HAP-1 (cell line): ENCODE measurements around the gene ALS2.
A peak's percentile ranks its signal among the peaks of the same experiment; 100 is the strongest.
"Not testable (repeated sequence)": the region's sequence is repeated elsewhere in the genome, so short reads cannot be mapped to it uniquely, and the experiment has no call there.

Experiments used
- DNase-seq, 2 experiments: peaks; one replicate each; pipeline ENCODE4 v3.0.0-alpha.2; 2016 to 2020; ENCODE audit warnings: low spot score in 2 of 2
- H3K27me3 ChIP-seq: fragments of 250-450 bp; sonication (Bioruptor Pico); 2 replicates; pipeline ENCODE4 v1.5.1; 2020; ENCODE audit warnings: low read depth, mild to moderate bottlenecking, moderate library complexity
- H3K36me3 ChIP-seq: fragments of 250-450 bp; sonication (Bioruptor Pico); replicated peaks from 2 replicates; pipeline ENCODE4 v1.5.1; 2020; ENCODE audit warnings: mild to moderate bottlenecking
- H3K4me1 ChIP-seq: fragments of 250-450 bp; sonication (Bioruptor Pico); 2 replicates; pipeline ENCODE4 v1.5.1; 2020; ENCODE audit warnings: mild to moderate bottlenecking
- H3K4me3 ChIP-seq: fragments of 250-450 bp; sonication (Bioruptor Pico); 2 replicates; pipeline ENCODE4 v1.5.1; 2020; ENCODE audit warnings: mild to moderate bottlenecking, moderate library complexity
- H3K9me3 ChIP-seq: fragments of 250-450 bp; sonication (Bioruptor Pico); 2 replicates; pipeline ENCODE4 v1.5.1; 2020; ENCODE audit warnings: mild to moderate bottlenecking, moderate library complexity
- in situ Hi-C: fragments of 300-500 bp; cut with MboI; formaldehyde crosslinking; loops from 3 replicates; pipeline ENCODE4 v1.14.3; 2020; ENCODE audit warnings: low sequenced_read_pairs, inconsistent platforms, mixed read lengths

ALS2 gene

GRCh38 chr2:201780674-201781493 lies at the start of gene ALS2:
ALS2 (minus strand) TSS chr2:201780933; CDS start chr2:201768885, 12,048 bp downstream.
- peak; percentile 93 to 98 for DNase-seq
- H3K27me3 ChIP-seq = no peaks in the 10 kb centered on the region
- peaks cover 27% of the 10 kb centered on the region for H3K4me1 ChIP-seq
- no peaks in the 10 kb centered on the region for H3K9me3 ChIP-seq
- peak within 1 kb of the TSS; percentile 77 for H3K4me3 ChIP-seq
- in situ Hi-C loops = loop anchor here (25.0 kb wide), 1 partner anchor 406 kb away; no protein-coding TSS in a partner anchor
- H3K36me3 ChIP-seq = no peaks in the 10 kb centered on the region

DNA sequence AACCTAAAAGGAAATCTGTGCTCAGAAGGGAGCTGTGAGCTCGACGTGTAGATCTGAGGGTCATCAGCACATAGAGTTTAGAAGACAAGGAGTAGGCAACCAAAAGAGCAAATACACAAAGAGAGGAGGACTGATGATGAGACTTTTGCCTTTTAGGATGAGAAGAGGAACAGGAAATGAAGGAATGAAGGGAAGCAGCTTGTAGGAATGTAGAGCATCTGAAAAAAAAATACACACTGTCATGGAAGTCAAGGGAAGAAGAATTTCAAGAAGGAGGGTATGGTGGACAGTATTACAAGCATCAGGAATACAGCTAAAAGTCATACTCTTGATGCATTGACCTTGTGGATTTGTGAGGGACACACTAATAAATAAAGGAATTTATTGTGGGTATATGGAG lies 47.5 kb upstream of the ALS2 start:
- in situ Hi-C loops = no loop called here
- Histone ChIP-seq H3K4me1 (no peaks in the 10 kb centered on the region), H3K36me3 (no peaks in the 10 kb centered on the region), H3K4me3 (no peak overlapping the region), H3K9me3 (no peaks in the 10 kb centered on the region), H3K27me3 (no peaks in the 10 kb centered on the region)
- DNase-seq = no peak

DNA sequence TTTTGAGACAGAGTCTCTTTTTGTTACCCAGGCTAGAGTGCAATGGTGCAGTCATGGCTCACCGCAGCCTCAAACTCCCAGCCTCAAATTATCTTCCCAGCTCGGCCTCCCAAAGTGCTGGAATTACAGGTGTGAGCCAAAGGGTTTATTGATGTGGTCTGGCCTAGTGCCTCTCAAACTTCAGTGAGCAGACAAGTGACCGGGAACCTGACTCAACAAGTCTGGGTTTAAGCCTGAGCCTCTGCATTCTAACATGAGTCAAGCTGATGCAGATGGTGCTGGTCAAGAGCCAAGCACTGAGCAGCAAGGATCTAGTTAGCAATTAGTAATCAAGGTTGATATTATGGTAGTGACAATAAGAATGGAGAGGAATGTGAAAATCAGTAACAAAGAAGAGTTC lies 46.9 kb upstream of the ALS2 start:
- DNase-seq = no peak
- Histone ChIP-seq H3K4me1 (no peaks in the 10 kb centered on the region), H3K4me3 (no peak overlapping the region), H3K36me3 (no peaks in the 10 kb centered on the region), H3K9me3 (no peaks in the 10 kb centered on the region), H3K27me3 (no peaks in the 10 kb centered on the region)
- in situ Hi-C loops = no loop called here

DNA sequence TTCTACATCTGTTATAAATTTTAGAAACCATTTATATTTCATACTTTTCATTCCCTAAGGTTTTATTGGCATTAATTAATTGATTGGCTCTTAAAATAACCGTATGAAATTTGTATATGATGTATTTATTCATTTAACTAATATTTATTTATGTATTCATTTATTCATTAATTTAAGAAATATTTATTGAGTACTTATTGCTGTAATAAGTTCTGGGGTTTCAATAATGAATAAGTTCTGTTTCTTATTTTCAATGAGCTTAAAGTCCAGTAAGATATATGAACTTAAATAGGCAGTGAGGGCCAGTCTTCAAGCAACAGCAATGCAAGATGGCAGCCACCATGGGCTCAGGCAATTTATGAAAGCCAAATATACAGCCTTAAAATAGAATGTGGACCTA lies 43.5 kb upstream of the ALS2 start:
- Histone ChIP-seq H3K4me3 (no peak overlapping the region), H3K27me3 (no peaks in the 10 kb centered on the region), H3K4me1 (no peaks in the 10 kb centered on the region), H3K9me3 (no peaks in the 10 kb centered on the region), H3K36me3 (no peaks in the 10 kb centered on the region)
- no peak for DNase-seq
- in situ Hi-C loops = no loop called here

- Histone ChIP-seq H3K9me3 (no peaks in the 10 kb centered on the region), H3K4me1 (no peaks in the 10 kb centered on the region), H3K36me3 (no peaks in the 10 kb centered on the region), H3K4me3 (no peak overlapping the region), H3K27me3 (no peaks in the 10 kb centered on the region)
- no peak for DNase-seq
- in situ Hi-C loops = no loop called here
These were observed 40.3 kb upstream of the ALS2 start for GRCh38 chr2:201821080-201821479.

GRCh38 chr2:201820383-201821007 lies 39.8 kb upstream of the ALS2 start:
- in situ Hi-C loops = no loop called here
- H3K4me3 ChIP-seq = no peak overlapping the region

GRCh38 chr2:201816657-201817575 lies 36.2 kb upstream of the ALS2 start:
- Histone ChIP-seq H3K36me3 (no peaks in the 10 kb centered on the region), H3K27me3 (0 out of 2 replicates have a peak, but pooled peaks cover 4% of the 10 kb centered on the region), H3K4me3 (no peak overlapping the region), H3K4me1 (no peaks in the 10 kb centered on the region), H3K9me3 (no peaks in the 10 kb centered on the region)
- in situ Hi-C loops = no loop called here
- no peak for DNase-seq

More at GRCh38 chr2:201820383-201821007, 39.8 kb upstream of the ALS2 start:
- Histone ChIP-seq H3K36me3 (no peaks in the 10 kb centered on the region), H3K4me1 (no peaks in the 10 kb centered on the region), H3K27me3 (no peaks in the 10 kb centered on the region), H3K9me3 (no peaks in the 10 kb centered on the region)
- no peak for DNase-seq

GRCh38 chr2:201813996-201814760 lies 33.4 kb upstream of the ALS2 start:
- no peak for DNase-seq
- Histone ChIP-seq H3K27me3 (0 out of 2 replicates have a peak, but pooled peaks cover 4% of the 10 kb centered on the region), H3K9me3 (no peaks in the 10 kb centered on the region), H3K36me3 (no peaks in the 10 kb centered on the region), H3K4me1 (no peaks in the 10 kb centered on the region), H3K4me3 (no peak overlapping the region)
- in situ Hi-C loops = no loop called here

DNA sequence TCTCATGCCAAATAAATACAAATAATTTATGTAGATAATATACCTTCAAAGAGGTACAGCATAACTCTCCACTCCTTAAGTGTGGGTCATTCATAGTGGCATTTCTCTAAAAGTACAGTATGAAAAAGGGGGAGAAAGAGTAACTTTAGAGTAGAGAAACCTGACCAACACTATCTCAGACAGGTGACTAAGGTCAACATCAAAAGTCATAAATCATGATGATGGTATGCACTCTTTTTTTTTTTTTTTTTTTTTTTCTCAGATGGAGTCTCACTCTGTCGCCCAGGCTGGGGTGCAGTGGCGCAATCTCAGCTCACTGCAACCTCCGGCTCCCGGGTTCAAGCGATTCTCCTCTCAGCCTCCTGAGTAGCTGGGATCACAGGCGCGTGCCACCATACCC lies 29.9 kb upstream of the ALS2 start:
- in situ Hi-C loops, H3K4me1 ChIP-seq, H3K36me3 ChIP-seq, H3K9me3 ChIP-seq, H3K4me3 ChIP-seq, DNase-seq, H3K27me3 ChIP-seq: not testable (repeated sequence)

- no peaks in the 10 kb centered on the region for H3K9me3 ChIP-seq
- no peak for DNase-seq
- 0 out of 2 replicates have a peak, but pooled peaks cover 4% of the 10 kb centered on the region for H3K27me3 ChIP-seq
- H3K36me3 ChIP-seq = no peaks in the 10 kb centered on the region
- in situ Hi-C loops = no loop called here
- H3K4me3 ChIP-seq = no peak overlapping the region
- no peaks in the 10 kb centered on the region for H3K4me1 ChIP-seq
These were observed 28.9 kb upstream of the ALS2 start for GRCh38 chr2:201809633-201810032.

GRCh38 chr2:201808027-201808426 lies 27.3 kb upstream of the ALS2 start:
- in situ Hi-C loops = no loop called here
- Histone ChIP-seq H3K36me3 (no peaks in the 10 kb centered on the region), H3K9me3 (no peaks in the 10 kb centered on the region), H3K4me1 (no peaks in the 10 kb centered on the region), H3K4me3 (no peak overlapping the region), H3K27me3 (0 out of 2 replicates have a peak, but pooled peaks cover 4% of the 10 kb centered on the region)
- no peak for DNase-seq

- Histone ChIP-seq H3K9me3 (no peaks in the 10 kb centered on the region), H3K4me3 (no peak overlapping the region), H3K27me3 (0 out of 2 replicates have a peak, but pooled peaks cover 4% of the 10 kb centered on the region), H3K36me3 (no peaks in the 10 kb centered on the region), H3K4me1 (no peaks in the 10 kb centered on the region)
- in situ Hi-C loops = no loop called here
- no peak for DNase-seq
These were observed 26.8 kb upstream of the ALS2 start for GRCh38 chr2:201807452-201807999.
